NOMO-1 treated with dmso at 0.1 percent for 144 hours (cell line): Measurements from ENCODE around the gene SLC24A5.

Experiments used
- DNase-seq: peaks from one replicate; lab custom pipeline; 2025; ENCODE audit not compliant: unreplicated experiment; lab: John Stamatoyannopoulos, UW

The SLC24A5 gene

GRCh38 chr15:48185529-48185928, 64.7 kb downstream of the SLC24A5 start:
- DNase-seq, result no peak

- no peak for DNase-seq
These were observed 65.5 kb downstream of the SLC24A5 start for GRCh38 chr15:48186271-48186670.

- DNase-seq, result no peak
These were observed 70.3 kb downstream of the SLC24A5 start for GRCh38 chr15:48190932-48191573.

DNA sequence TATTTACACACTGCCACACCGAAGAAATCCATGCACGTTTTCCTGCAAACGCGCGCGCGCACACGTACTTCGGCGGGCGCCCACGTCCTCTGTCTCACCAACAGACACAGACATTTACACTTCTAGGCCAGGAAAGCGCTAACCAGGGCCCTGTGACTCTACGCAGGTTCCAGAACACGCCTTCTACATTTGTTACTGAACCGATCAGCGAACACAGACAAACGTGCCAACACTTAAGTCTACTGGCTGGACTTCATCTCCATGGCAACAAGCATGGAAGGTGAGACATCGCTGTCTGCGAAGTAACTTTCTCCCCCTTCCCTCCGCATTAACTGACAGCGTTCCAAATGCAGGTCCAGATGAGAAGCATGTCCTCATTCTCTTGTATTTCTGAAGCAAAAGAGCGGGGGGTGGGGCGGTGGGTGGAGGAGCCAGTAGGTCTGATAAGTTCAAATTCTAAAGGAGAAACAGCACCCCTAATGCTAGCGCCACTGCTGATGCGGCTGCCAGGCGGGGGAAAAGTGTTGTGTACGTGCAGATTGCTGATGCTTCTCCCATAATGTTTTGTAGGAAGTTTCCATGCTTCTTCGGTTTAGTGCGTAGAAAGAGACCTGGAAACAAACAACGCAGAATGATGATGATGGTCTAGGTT, 70.9 kb downstream of the SLC24A5 start, which contains the start of gene CTXN2:
TSS of gene CTXN2 (plus strand) at position 92 of the 652 bp plus-strand sequence. CDS start 9,636 bp downstream, outside the sequence.
- DNase-seq, result no peak
